Ectodermal cell (in vitro differentiated cells): Measurements from ENCODE around the gene MDFIC2.

Experiments
- H3K27ac ChIP-seq: 2 replicates; pipeline ENCODE4 v1.7.0; 2013; ENCODE audit warnings: mild to moderate bottlenecking, low read depth, low read length; ENCODE audit not compliant: insufficient read depth, poor library complexity, severe bottlenecking
- H3K27me3 ChIP-seq: 2 replicates; pipeline ENCODE4 v1.7.0; 2013; ENCODE audit warnings: mild to moderate bottlenecking, low read length; ENCODE audit not compliant: insufficient read depth, control insufficient read depth, poor library complexity, severe bottlenecking
- H3K36me3 ChIP-seq: one replicate; pipeline ENCODE4 v1.7.0; 2013; ENCODE audit warnings: low read length; ENCODE audit not compliant: control insufficient read depth, insufficient read depth
- H3K4me1 ChIP-seq: one replicate; pipeline ENCODE4 v1.7.0; 2013; ENCODE audit warnings: low read length; ENCODE audit not compliant: control insufficient read depth, insufficient read depth
- H3K4me3 ChIP-seq: 2 replicates; pipeline ENCODE4 v1.7.0; 2013; ENCODE audit warnings: low read depth, low read length, control low read depth; ENCODE audit not compliant: insufficient read depth
- H3K9me3 ChIP-seq: 2 replicates; pipeline ENCODE4 v1.7.0; 2013; ENCODE audit warnings: mild to moderate bottlenecking, low read length, moderate library complexity; ENCODE audit not compliant: control insufficient read depth
- WGBS, 2 experiments: methylation state at CpG; one replicate each; pipeline ENCODE4 v1.1.7; 2013; ENCODE audit warnings: missing lambda C conversion rate in 2 of 2; 5-methylcytosine and 5-hydroxymethylcytosine counted together

The MDFIC2 gene

GRCh38 chr3:70264122-70264780, 48.2 kb downstream of the MDFIC2 start:
- WGBS, 2 experiments = 89 to 100% methylated on average over 2 to 3 of the region's 3 CpGs
- H3K36me3 ChIP-seq = no peaks in the 10 kb centered on the region
- H3K4me1 ChIP-seq = no peaks in the 10 kb centered on the region
- H3K9me3 ChIP-seq = no peaks in the 10 kb centered on the region
- no peak overlapping the region for H3K27ac ChIP-seq
- no peaks in the 10 kb centered on the region for H3K27me3 ChIP-seq
- H3K4me3 ChIP-seq = no peak overlapping the region

DNA sequence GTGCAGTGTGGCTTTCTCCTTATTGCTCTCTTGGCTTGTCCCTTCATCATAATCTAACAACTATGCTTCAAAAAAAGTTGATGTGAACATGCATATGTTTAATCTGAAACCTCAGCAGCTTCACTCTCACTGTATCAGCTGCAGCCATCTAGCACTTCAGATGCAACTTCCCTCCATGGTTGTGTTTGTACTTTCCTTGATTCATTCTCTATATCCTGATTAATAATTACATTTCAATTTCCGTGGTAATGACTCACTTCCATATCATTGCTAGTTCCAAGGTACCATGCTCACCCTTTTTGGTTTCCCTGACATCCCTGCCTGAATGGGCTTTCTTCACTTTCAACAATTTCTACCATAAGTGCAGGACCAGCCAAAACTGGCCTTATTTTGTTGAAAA, 51.2 kb downstream of the MDFIC2 start:
- no peaks in the 10 kb centered on the region for H3K4me1 ChIP-seq
- WGBS, 2 experiments = 90 to 96% methylated on average over 1 of the region's 1 CpG
- no peak overlapping the region for H3K27ac ChIP-seq

DNA sequence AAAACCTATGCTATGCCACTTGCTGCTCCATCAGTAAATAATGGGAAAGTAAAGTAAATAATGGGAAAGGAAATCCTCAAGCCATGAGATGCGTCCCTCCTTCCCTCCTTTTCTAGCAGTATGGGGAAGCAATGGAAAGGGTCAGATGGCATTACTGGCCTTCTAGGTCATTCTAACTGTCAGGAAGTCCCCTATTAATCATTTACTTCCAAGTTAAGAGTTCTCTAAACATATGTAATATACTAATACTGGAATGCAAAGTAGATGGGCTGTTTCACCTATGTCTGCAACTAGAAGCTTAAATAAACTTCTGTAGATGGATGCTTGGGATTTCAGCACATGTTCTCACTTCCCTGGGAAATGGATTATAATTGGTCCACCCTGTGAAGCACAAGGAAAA, 55.9 kb downstream of the MDFIC2 start:
- H3K4me1 ChIP-seq = no peaks in the 10 kb centered on the region
- no peaks in the 10 kb centered on the region for H3K27me3 ChIP-seq
- no peak overlapping the region for H3K27ac ChIP-seq
- WGBS, 2 experiments = 100% methylated on average over 1 of the region's 1 CpG; no CpG with 5 or more reads in 1 of the 2 experiments
- H3K4me3 ChIP-seq = no peak overlapping the region
- no peaks in the 10 kb centered on the region for H3K9me3 ChIP-seq
- H3K36me3 ChIP-seq = no peaks in the 10 kb centered on the region

More for the DNA sequence above, 51.2 kb downstream of the MDFIC2 start:
- H3K36me3 ChIP-seq = no peaks in the 10 kb centered on the region
- H3K4me3 ChIP-seq = no peak overlapping the region
- no peaks in the 10 kb centered on the region for H3K27me3 ChIP-seq
- no peaks in the 10 kb centered on the region for H3K9me3 ChIP-seq

DNA sequence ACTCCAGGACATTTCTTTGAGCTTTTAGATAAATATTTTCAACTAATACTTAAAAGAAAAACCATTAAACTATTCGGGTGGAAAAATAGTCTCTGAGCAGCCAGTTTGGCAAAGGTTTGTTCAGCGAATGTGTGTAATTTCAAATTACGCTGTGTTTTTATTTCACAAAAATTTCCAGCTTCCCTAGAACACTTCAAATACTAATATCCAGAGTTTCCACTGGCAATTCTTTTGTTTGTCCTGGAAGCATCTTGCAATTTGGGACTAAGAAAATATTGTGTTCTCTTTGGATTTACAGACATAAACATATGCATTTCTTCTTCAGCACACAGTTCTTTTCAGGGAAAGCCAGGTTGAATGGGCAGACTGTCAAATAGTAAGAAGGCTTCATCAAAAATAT, 61.9 kb downstream of the MDFIC2 start:
- Histone ChIP-seq H3K9me3 (no peaks in the 10 kb centered on the region), H3K4me3 (no peak overlapping the region), H3K27ac (no peak overlapping the region), H3K36me3 (no peaks in the 10 kb centered on the region), H3K4me1 (no peaks in the 10 kb centered on the region), H3K27me3 (no peaks in the 10 kb centered on the region)
- WGBS, 2 experiments = 81 to 87% methylated on average over 3 of the region's 3 CpGs

GRCh38 chr3:70249509-70250160, 62.8 kb downstream of the MDFIC2 start:
- Histone ChIP-seq H3K4me1 (no peaks in the 10 kb centered on the region), H3K4me3 (no peak overlapping the region), H3K27ac (no peak overlapping the region), H3K9me3 (no peaks in the 10 kb centered on the region), H3K27me3 (no peaks in the 10 kb centered on the region), H3K36me3 (no peaks in the 10 kb centered on the region)
- WGBS, 2 experiments = 95 to 97% methylated on average over 7 of the region's 7 CpGs

DNA sequence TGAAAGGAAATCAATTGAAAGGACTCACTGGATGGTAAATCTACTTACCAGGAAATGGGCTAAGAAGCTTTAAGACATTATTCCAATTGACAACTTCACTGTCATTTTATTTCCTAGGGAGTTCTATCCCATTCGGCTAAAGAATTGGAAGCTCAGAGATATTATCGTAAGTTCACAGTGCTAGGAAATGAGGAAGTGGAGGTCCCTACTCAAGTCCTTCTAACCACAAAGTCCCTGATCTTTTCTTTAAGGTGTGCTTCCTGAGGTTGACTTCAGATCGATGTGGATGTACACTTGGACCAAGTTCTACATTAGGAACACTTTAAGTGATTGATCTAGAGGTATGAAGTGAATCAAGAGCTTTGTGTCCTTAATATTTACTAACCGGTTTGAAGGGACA, 63.6 kb downstream of the MDFIC2 start:
- no peak overlapping the region for H3K4me3 ChIP-seq
- H3K4me1 ChIP-seq = no peaks in the 10 kb centered on the region
- no peaks in the 10 kb centered on the region for H3K36me3 ChIP-seq
- H3K9me3 ChIP-seq = no peaks in the 10 kb centered on the region
- H3K27ac ChIP-seq = no peak overlapping the region
- H3K27me3 ChIP-seq = no peaks in the 10 kb centered on the region
- 90 to 93% methylated on average over 3 to 4 of the region's 4 CpGs for WGBS, 2 experiments

- Histone ChIP-seq H3K36me3 (no peaks in the 10 kb centered on the region), H3K27me3 (no peaks in the 10 kb centered on the region), H3K4me3 (no peak overlapping the region), H3K9me3 (no peaks in the 10 kb centered on the region), H3K4me1 (no peaks in the 10 kb centered on the region), H3K27ac (no peak overlapping the region)
- WGBS, 2 experiments = 90 to 96% methylated on average over 1 to 2 of the region's 2 CpGs
Observed at GRCh38 chr3:70247955-70248354, 64.5 kb downstream of the MDFIC2 start.

GRCh38 chr3:70245746-70246525, 66.5 kb downstream of the MDFIC2 start:
- Histone ChIP-seq H3K4me1 (no peaks in the 10 kb centered on the region), H3K27ac (no peak overlapping the region), H3K9me3 (no peaks in the 10 kb centered on the region), H3K27me3 (no peaks in the 10 kb centered on the region), H3K4me3 (no peak overlapping the region), H3K36me3 (no peaks in the 10 kb centered on the region)
- WGBS, 2 experiments = 87 to 93% methylated on average over 1 to 4 of the region's 4 CpGs

DNA sequence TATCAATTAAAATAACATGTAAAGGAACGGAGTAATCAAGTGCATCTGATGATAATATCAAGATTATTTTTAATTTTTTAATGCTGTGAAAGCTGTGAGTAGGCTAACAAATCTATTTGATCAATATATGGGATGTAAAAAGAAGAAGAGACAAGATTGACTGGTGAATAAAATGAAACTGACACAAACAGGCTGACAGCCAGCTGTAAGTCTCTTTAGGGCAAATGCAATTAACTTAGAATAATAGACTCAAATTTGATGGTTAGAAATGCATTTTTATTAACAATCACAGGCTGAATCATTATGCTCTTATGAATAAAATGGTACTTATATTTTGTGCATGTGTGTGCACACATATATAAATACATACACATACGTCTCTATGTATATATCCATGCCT, 68.0 kb downstream of the MDFIC2 start:
- WGBS, 2 experiments = 100% methylated on average over 1 of the region's 2 CpGs; no CpG with 5 or more reads in 1 of the 2 experiments
- Histone ChIP-seq H3K27ac (no peak overlapping the region), H3K4me3 (no peak overlapping the region), H3K36me3 (no peaks in the 10 kb centered on the region), H3K4me1 (no peaks in the 10 kb centered on the region), H3K27me3 (no peaks in the 10 kb centered on the region), H3K9me3 (no peaks in the 10 kb centered on the region)

- Histone ChIP-seq H3K36me3 (no peaks in the 10 kb centered on the region), H3K4me3 (no peak overlapping the region), H3K4me1 (no peaks in the 10 kb centered on the region), H3K27ac (no peak overlapping the region), H3K27me3 (no peaks in the 10 kb centered on the region), H3K9me3 (no peaks in the 10 kb centered on the region)
- WGBS, 2 experiments = 90 to 98% methylated on average over 2 of the region's 2 CpGs
Observed at GRCh38 chr3:70242297-70242882, 70.0 kb downstream of the MDFIC2 start.
